Neural progenitor cell (in vitro differentiated cells): ENCODE results near the gene NDUFB10. TPM values are rescaled to one million over a fixed set of nuclear protein-coding genes. Genes with fewer than 3 reads are reported as not detected.

ENCODE experiments used
- DNase-seq: peaks from one replicate; pipeline ENCODE4 v3.0.0-alpha.2; 2016; ENCODE audit warnings: low spot score
- H2AFZ ChIP-seq: fragments of 200-600 bp; sonication (generic); replicated peaks from 2 replicates; pipeline ENCODE4 v1.6.1; 2016; ENCODE audit warnings: antibody characterized with exemption
- H3F3A ChIP-seq: fragments of 200-600 bp; sonication (generic); 2 replicates; pipeline ENCODE4 v1.6.1; 2016; ENCODE audit warnings: antibody characterized with exemption, low read depth
- H3K27ac ChIP-seq: fragments of 200-600 bp; sonication (generic); 2 replicates; pipeline ENCODE4 v1.5.1; 2016; ENCODE audit warnings: mild to moderate bottlenecking
- H3K27me3 ChIP-seq: fragments of 200-600 bp; sonication (generic); 2 replicates; pipeline ENCODE4 v1.6.1; 2016; ENCODE audit warnings: mild to moderate bottlenecking, moderate library complexity
- H3K36me3 ChIP-seq: fragments of 200-600 bp; sonication (generic); 2 replicates; pipeline ENCODE4 v1.5.1; 2016
- H3K4me1 ChIP-seq: fragments of 200-600 bp; sonication (generic); 2 replicates; pipeline ENCODE4 v1.6.1; 2016; ENCODE audit warnings: mixed run types
- H3K4me2 ChIP-seq: fragments of 200-600 bp; sonication (generic); 2 replicates; pipeline ENCODE4 v1.6.1; 2016
- H3K4me3 ChIP-seq: fragments of 200-600 bp; sonication (generic); 2 replicates; pipeline ENCODE4 v1.5.1; 2016
- H3K79me2 ChIP-seq: fragments of 200-600 bp; sonication (generic); 2 replicates; pipeline ENCODE4 v1.6.1; 2016; ENCODE audit warnings: low read depth
- H3K9ac ChIP-seq: fragments of 200-600 bp; sonication (generic); 2 replicates; pipeline ENCODE4 v1.6.1; 2016
- H3K9me3 ChIP-seq: fragments of 200-600 bp; sonication (generic); 2 replicates; pipeline ENCODE4 v1.5.1; 2016; ENCODE audit warnings: low read depth
- H4K20me1 ChIP-seq: fragments of 200-600 bp; sonication (generic); 2 replicates; pipeline ENCODE4 v1.6.1; 2016; ENCODE audit warnings: low read depth
- H3K27ac Mint-ChIP-seq: 3 replicates; pipeline ENCODE4 v1.8.0; 2021; ENCODE audit warnings: mixed read lengths
- H3K27me3 Mint-ChIP-seq: 2 replicates; pipeline ENCODE4 v1.8.0; 2022; ENCODE audit warnings: low read depth, mild to moderate bottlenecking, inconsistent platforms, moderate library complexity, mixed read lengths; ENCODE audit not compliant: insufficient read depth
- H3K36me3 Mint-ChIP-seq: 3 replicates; pipeline ENCODE4 v1.8.0; 2021; ENCODE audit warnings: mixed read lengths
- H3K4me1 Mint-ChIP-seq: 3 replicates; pipeline ENCODE4 v1.8.0; 2021; ENCODE audit warnings: mixed read lengths
- H3K4me3 Mint-ChIP-seq: 3 replicates; pipeline ENCODE4 v1.8.0; 2021; ENCODE audit warnings: mild to moderate bottlenecking, moderate library complexity, mixed read lengths
- H3K9me3 Mint-ChIP-seq: 3 replicates; pipeline ENCODE4 v1.8.0; 2020; ENCODE audit warnings: mixed read lengths
- EZH2 ChIP-seq: fragments of 200-600 bp; sonication (generic); IDR thresholded peaks from 2 replicates; pipeline ENCODE4 v1.6.1; 2017; ENCODE audit warnings: antibody characterized with exemption, mild to moderate bottlenecking, moderate library complexity
- EZH2phosphoT487 ChIP-seq: fragments of 200-600 bp; sonication (generic); IDR thresholded peaks from 2 replicates; pipeline ENCODE4 v1.6.1; 2017; ENCODE audit warnings: antibody characterized with exemption
- total RNA-seq: library from RNA; depleted of rRNA; stranded (reverse); fragments of >200 nt; gene quantifications from 2 replicates; pipeline ENCODE4 v1.2.3, GENCODE V29; 2015; ENCODE audit warnings: low replicate concordance
- TF ChIP-seq, protein P1 (sequence below): fragments of 200-600 bp; sonication (generic); IDR thresholded peaks from 2 replicates; pipeline ENCODE4 v1.5.1; 2017; ENCODE audit warnings: antibody characterized with exemption, mild to moderate bottlenecking

NDUFB10 gene
- total RNA-seq, 1 donor from 2014 or later = 155 TPM

- TF ChIP-seq EZH2 (no peak), EZH2phosphoT487 (no peak)
- TF ChIP-seq, protein P1, sequence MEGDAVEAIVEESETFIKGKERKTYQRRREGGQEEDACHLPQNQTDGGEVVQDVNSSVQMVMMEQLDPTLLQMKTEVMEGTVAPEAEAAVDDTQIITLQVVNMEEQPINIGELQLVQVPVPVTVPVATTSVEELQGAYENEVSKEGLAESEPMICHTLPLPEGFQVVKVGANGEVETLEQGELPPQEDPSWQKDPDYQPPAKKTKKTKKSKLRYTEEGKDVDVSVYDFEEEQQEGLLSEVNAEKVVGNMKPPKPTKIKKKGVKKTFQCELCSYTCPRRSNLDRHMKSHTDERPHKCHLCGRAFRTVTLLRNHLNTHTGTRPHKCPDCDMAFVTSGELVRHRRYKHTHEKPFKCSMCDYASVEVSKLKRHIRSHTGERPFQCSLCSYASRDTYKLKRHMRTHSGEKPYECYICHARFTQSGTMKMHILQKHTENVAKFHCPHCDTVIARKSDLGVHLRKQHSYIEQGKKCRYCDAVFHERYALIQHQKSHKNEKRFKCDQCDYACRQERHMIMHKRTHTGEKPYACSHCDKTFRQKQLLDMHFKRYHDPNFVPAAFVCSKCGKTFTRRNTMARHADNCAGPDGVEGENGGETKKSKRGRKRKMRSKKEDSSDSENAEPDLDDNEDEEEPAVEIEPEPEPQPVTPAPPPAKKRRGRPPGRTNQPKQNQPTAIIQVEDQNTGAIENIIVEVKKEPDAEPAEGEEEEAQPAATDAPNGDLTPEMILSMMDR = no peak
- Mint-ChIP-seq H3K27ac (no peak overlapping the region), H3K4me1 (peaks cover 9% of the 10 kb centered on the region), H3K4me3 (no peak overlapping the region), H3K9me3 (no peaks in the 10 kb centered on the region), H3K36me3 (no peaks in the 10 kb centered on the region), H3K27me3 (peaks cover 2% of the 10 kb centered on the region)
- no peak overlapping the region for H3K4me3 ChIP-seq
- peaks cover 6% of the 10 kb centered on the region for H3K79me2 ChIP-seq
- H3K36me3 ChIP-seq = no peaks in the 10 kb centered on the region
- DNase-seq = no peak
- peaks cover 3% of the 10 kb centered on the region for H3K4me1 ChIP-seq
- H3K4me2 ChIP-seq = no peak overlapping the region
- H3K27ac ChIP-seq = no peak overlapping the region
- no peaks in the 10 kb centered on the region for H4K20me1 ChIP-seq
- no peak overlapping the region for H3K9ac ChIP-seq
- H3K9me3 ChIP-seq = no peaks in the 10 kb centered on the region
- peaks cover 9% of the 10 kb centered on the region for H3F3A ChIP-seq
- H2AFZ ChIP-seq = no peak overlapping the region
- no peaks in the 10 kb centered on the region for H3K27me3 ChIP-seq
These were observed 12.0 kb upstream of the NDUFB10 start for GRCh38 chr16:1947369-1947670.

DNA sequence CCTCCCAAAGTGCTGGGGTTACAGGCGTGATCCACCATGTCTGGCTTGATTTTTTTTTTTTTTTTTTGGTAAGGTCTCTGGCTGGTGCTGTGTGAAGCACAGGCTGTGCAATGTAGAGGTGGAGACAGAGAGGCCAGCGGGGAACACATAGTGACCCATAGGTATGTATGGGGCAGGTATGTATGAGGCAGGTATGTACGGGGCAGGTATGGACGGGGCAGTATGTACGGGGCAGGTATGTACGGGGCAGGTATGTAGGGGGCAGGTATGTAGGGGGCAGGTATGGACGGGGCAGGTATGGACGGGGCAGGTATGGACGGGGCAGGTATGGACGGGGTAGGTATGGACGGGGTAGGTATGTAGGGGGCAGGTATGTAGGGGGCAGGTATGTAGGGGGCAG lies 9.8 kb upstream of the NDUFB10 start:
- no peak overlapping the region for H3K9ac ChIP-seq
- no peaks in the 10 kb centered on the region for H3K4me1 ChIP-seq
- no peaks in the 10 kb centered on the region for H3K9me3 ChIP-seq
- Mint-ChIP-seq H3K27ac (no peak overlapping the region), H3K9me3 (no peaks in the 10 kb centered on the region), H3K36me3 (no peaks in the 10 kb centered on the region), H3K27me3 (peaks cover 6% of the 10 kb centered on the region), H3K4me3 (no peak overlapping the region), H3K4me1 (peaks cover 6% of the 10 kb centered on the region)
- no peak for TF ChIP-seq EZH2
- no peak for TF ChIP-seq EZH2phosphoT487
- TF ChIP-seq, protein P1 = no peak
- no peaks in the 10 kb centered on the region for H3K79me2 ChIP-seq
- H3K36me3 ChIP-seq = no peaks in the 10 kb centered on the region
- H3K27ac ChIP-seq = no peak overlapping the region
- H3K27me3 ChIP-seq = no peaks in the 10 kb centered on the region
- H3K4me3 ChIP-seq = no peak overlapping the region
- H4K20me1 ChIP-seq = no peaks in the 10 kb centered on the region
- no peaks in the 10 kb centered on the region for H3F3A ChIP-seq
- no peak overlapping the region for H2AFZ ChIP-seq
- DNase-seq = no peak
- no peak overlapping the region for H3K4me2 ChIP-seq

DNA sequence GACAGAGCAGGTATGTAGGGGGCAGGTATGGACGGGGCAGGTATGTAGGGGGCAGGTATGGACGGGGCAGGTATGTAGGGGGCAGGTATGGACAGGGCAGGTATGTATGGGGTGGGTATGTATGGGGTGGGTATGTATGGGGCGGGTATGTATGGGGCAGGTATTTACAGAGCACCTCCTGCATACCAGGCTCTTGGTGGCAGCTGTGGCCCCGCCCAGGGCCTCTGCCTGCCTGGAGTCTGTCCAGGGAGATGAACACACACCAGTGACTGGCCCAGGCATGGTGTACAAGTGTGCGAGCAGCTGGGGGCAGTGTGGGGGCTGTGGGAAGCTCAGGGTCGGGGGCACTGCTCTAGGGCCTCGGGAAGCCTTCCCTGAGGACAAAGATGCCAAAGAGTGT lies 9.3 kb upstream of the NDUFB10 start:
- Mint-ChIP-seq H3K4me1 (peaks cover 5% of the 10 kb centered on the region), H3K36me3 (no peaks in the 10 kb centered on the region), H3K9me3 (no peaks in the 10 kb centered on the region), H3K27me3 (peaks cover 6% of the 10 kb centered on the region), H3K4me3 (no peak overlapping the region), H3K27ac (no peak overlapping the region)
- DNase-seq = no peak
- TF ChIP-seq EZH2phosphoT487 (no peak), EZH2 (no peak)
- TF ChIP-seq, protein P1 = no peak
- no peaks in the 10 kb centered on the region for H3K79me2 ChIP-seq
- no peak overlapping the region for H3K4me3 ChIP-seq
- H3K27me3 ChIP-seq = no peaks in the 10 kb centered on the region
- no peaks in the 10 kb centered on the region for H3K36me3 ChIP-seq
- no peak overlapping the region for H3K27ac ChIP-seq
- no peak overlapping the region for H3K9ac ChIP-seq
- H3K4me2 ChIP-seq = no peak overlapping the region
- no peaks in the 10 kb centered on the region for H4K20me1 ChIP-seq
- no peaks in the 10 kb centered on the region for H3K4me1 ChIP-seq
- H3K9me3 ChIP-seq = no peaks in the 10 kb centered on the region
- no peaks in the 10 kb centered on the region for H3F3A ChIP-seq
- H2AFZ ChIP-seq = no peak overlapping the region

DNA sequence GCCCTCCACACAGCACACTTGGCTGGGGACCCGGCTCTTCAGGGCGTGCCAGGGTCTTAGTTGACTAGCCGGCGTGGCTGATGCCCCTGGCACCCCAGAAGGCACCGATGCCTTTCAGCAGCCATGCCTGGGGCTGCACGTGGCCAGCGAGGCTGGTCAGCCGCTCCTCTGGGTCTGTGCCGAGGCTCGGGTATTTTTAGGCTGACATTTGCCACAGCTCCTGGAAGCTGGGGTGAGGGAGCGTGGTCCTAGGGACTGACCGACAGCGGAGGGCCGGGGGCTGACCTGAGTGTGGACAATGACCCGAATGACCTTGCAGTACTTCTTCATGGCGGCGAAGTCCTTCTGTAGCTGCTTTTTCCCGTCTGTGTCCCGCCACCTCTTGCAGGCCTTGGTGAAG lies 8.8 kb upstream of the NDUFB10 start:
- Mint-ChIP-seq H3K9me3 (no peaks in the 10 kb centered on the region), H3K4me3 (no peak overlapping the region), H3K4me1 (peaks cover 5% of the 10 kb centered on the region), H3K36me3 (no peaks in the 10 kb centered on the region), H3K27ac (no peak overlapping the region), H3K27me3 (peaks cover 6% of the 10 kb centered on the region)
- H3K27ac ChIP-seq = no peak overlapping the region
- no peaks in the 10 kb centered on the region for H3K36me3 ChIP-seq
- no peaks in the 10 kb centered on the region for H3K79me2 ChIP-seq
- no peaks in the 10 kb centered on the region for H3K4me1 ChIP-seq
- H3K4me3 ChIP-seq = no peak overlapping the region
- H3K9me3 ChIP-seq = no peaks in the 10 kb centered on the region
- no peak overlapping the region for H3K9ac ChIP-seq
- no peaks in the 10 kb centered on the region for H3K27me3 ChIP-seq
- no peak overlapping the region for H2AFZ ChIP-seq
- DNase-seq = no peak
- TF ChIP-seq, protein P1 = no peak
- TF ChIP-seq EZH2 = no peak
- TF ChIP-seq EZH2phosphoT487 = no peak
- H3F3A ChIP-seq = no peaks in the 10 kb centered on the region
- H4K20me1 ChIP-seq = no peaks in the 10 kb centered on the region
- H3K4me2 ChIP-seq = no peak overlapping the region
